ENCODE results near the gene PRSS53. TPM values are rescaled to one million over a fixed set of nuclear protein-coding genes. Genes with fewer than 3 reads are reported as not detected.

The PRSS53 gene
- polyA plus RNA-seq, 1 of the 3 experiments (the other 2 are of a cell fraction): 3.1 TPM

GRCh38 chr16:31112711-31113110 lies 24.0 kb upstream of the PRSS53 start:
- TF ChIP-seq TEAD4 (IDR thresholded peaks at IDR 0.05; ENCODE audit: borderline replicate concordance, insufficient read depth) (no peak), MXI1 (IDR thresholded peaks at IDR 0.05; ENCODE audit: low read depth, low read length) (no peak), RFX5 (IDR thresholded peaks at IDR 0.05; ENCODE audit: low read length) (no peak), USF2 (IDR thresholded peaks at IDR 0.05; ENCODE audit: borderline replicate concordance, low read depth, low read length) (no peak), ELF1 (IDR thresholded peaks at IDR 0.05) (no peak)
- no peak overlapping the region for H3K4me2 ChIP-seq
- H3K4me3 ChIP-seq (ENCODE audit: low read depth in 2 of 2, low read length in 1 of 2): no peak overlapping the region
- ChIA-PET CTCF (interaction anchor here (1.6 to 2.2 kb wide), 2 partner anchors 21 to 30 kb away, joined by 4 to 9 read pairs; no protein-coding TSS in a partner anchor), POLR2A (no interaction called here)
- H3K9ac ChIP-seq: no peak overlapping the region
- no peaks in the 10 kb centered on the region for H3K27me3 ChIP-seq (ENCODE audit: insufficient read depth)
- no peaks in the 10 kb centered on the region for H4K20me1 ChIP-seq (ENCODE audit: insufficient read depth)
- peaks cover 19 to 36% of the 10 kb centered on the region in 2 experiments for H3K36me3 ChIP-seq (replicated peaks in 1 of 2; ENCODE audit: control insufficient read depth in 1 of 2, insufficient read depth in 2 of 2, low read length in 1 of 2)
- H3K9me3 ChIP-seq: no peaks in the 10 kb centered on the region
- no peak overlapping the region for H2AFZ ChIP-seq (ENCODE audit: low read depth)
- no peak overlapping the region for H3K27ac ChIP-seq (ENCODE audit: low read depth in 2 of 2, low read length in 1 of 2)
- H3K9me2 ChIP-seq: no peaks in the 10 kb centered on the region
- peaks cover 14% of the 10 kb centered on the region for H3F3A ChIP-seq (replicated peaks; ENCODE audit: insufficient read depth)
- no peak for DNase-seq
- WGBS (ENCODE audit: low lambda C conversion rate): 94% methylated on average over 2 of the region's 2 CpGs
- H3K79me2 ChIP-seq (ENCODE audit: insufficient read depth): peaks cover 33% of the 10 kb centered on the region
- H3K4me1 ChIP-seq (ENCODE audit: control insufficient read depth in 1 of 2, insufficient read depth in 2 of 2, low read depth in 1 of 2, low read length in 1 of 2): peaks cover 5 to 17% of the 10 kb centered on the region in 2 experiments; a peak in 2 of 4 replicates

DNA sequence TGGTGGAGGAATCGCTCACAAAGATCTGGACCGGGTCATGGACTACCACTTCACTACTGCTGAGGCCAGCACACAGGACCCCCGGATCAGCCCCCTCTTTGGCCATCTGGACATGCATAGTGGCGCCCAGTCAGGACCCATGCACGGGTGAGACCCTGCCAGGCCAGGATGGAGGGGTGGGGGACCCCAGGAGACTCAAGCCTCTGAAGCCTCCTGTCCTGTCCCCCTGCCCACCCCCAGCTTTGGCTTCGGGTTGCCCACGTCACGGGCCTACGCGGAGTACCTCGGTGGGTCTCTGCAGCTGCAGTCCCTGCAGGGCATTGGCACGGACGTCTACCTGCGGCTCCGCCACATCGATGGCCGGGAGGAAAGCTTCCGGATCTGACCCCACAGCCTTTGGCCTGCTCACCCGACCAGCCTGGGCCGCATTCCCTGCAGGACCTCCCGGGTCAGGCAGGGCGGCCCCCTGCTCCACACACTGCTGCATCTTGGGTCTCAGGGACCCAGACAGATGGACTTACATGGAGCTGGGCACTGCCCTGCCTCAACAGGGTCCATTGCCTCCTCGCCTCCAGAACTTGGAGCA lies 23.2 kb upstream of the PRSS53 start:
- ChIA-PET CTCF (interaction anchor here (1.2 to 2.2 kb wide), 3 partner anchors 22 to 31 kb away, joined by 3 to 9 read pairs (median 4); no protein-coding TSS in a partner anchor), POLR2A (no interaction called here)
- peaks cover 14% of the 10 kb centered on the region for H3F3A ChIP-seq (replicated peaks; ENCODE audit: insufficient read depth)
- DNase-seq: no peak
- H3K4me3 ChIP-seq (ENCODE audit: low read depth in 2 of 2, low read length in 1 of 2): no peak overlapping the region
- H3K36me3 ChIP-seq (replicated peaks in 1 of 2; ENCODE audit: control insufficient read depth in 1 of 2, insufficient read depth in 2 of 2, low read length in 1 of 2): peaks cover 19 to 36% of the 10 kb centered on the region in 2 experiments
- no peaks in the 10 kb centered on the region for H3K9me2 ChIP-seq
- 97% methylated on average over 18 of the region's 23 CpGs for WGBS (ENCODE audit: low lambda C conversion rate)
- H3K4me1 ChIP-seq (ENCODE audit: control insufficient read depth in 1 of 2, insufficient read depth in 2 of 2, low read depth in 1 of 2, low read length in 1 of 2): peaks cover 5 to 21% of the 10 kb centered on the region in 2 experiments; a peak in 2 of 4 replicates
- no peak overlapping the region for H2AFZ ChIP-seq (ENCODE audit: low read depth)
- peaks cover 32% of the 10 kb centered on the region for H3K79me2 ChIP-seq (ENCODE audit: insufficient read depth)
- H3K27ac ChIP-seq (ENCODE audit: low read depth in 2 of 2, low read length in 1 of 2): no peak overlapping the region
- TF ChIP-seq PBX3 (IDR thresholded peaks at IDR 0.05): no peak
- no peak for TF ChIP-seq GABPA (IDR thresholded peaks at IDR 0.05; ENCODE audit: low read depth)
- TF ChIP-seq POLR2AphosphoS5 (IDR thresholded peaks at IDR 0.05; ENCODE audit: low read depth, low read length): no peak
- H3K9me3 ChIP-seq: no peaks in the 10 kb centered on the region
- H3K4me2 ChIP-seq: no peak overlapping the region
- H3K27me3 ChIP-seq (ENCODE audit: insufficient read depth): no peaks in the 10 kb centered on the region
- no peaks in the 10 kb centered on the region for H4K20me1 ChIP-seq (ENCODE audit: insufficient read depth)
- no peak overlapping the region for H3K9ac ChIP-seq
